GM21447 (cell line): ENCODE measurements around the gene WNT9A.

Experiments
- ATAC-seq: cut with Tn5 transposase; IDR thresholded peaks from one replicate; pipeline ENCODE4 v1.9.1; 2021; ENCODE audit not compliant: unreplicated experiment

The WNT9A gene

DNA sequence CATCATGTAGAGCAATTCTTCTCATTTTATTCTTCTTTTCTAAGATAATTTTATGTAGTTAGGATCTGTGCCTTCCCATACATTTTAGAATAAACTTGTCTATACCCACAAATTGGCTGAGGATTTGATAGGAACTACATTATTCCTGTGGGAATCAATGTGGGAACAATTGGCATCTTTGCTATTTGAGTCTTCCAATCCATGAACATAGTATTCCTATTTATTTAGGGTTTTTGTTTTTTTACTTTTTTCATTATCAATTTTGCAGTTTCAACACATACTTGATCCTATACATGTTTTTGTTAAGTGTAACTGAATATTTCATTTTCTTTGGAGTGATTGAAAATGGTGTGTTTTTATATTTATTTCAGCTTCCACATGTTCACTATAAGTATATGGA lies 8.1 kb upstream of the WNT9A start:
- ATAC-seq = no peak

DNA sequence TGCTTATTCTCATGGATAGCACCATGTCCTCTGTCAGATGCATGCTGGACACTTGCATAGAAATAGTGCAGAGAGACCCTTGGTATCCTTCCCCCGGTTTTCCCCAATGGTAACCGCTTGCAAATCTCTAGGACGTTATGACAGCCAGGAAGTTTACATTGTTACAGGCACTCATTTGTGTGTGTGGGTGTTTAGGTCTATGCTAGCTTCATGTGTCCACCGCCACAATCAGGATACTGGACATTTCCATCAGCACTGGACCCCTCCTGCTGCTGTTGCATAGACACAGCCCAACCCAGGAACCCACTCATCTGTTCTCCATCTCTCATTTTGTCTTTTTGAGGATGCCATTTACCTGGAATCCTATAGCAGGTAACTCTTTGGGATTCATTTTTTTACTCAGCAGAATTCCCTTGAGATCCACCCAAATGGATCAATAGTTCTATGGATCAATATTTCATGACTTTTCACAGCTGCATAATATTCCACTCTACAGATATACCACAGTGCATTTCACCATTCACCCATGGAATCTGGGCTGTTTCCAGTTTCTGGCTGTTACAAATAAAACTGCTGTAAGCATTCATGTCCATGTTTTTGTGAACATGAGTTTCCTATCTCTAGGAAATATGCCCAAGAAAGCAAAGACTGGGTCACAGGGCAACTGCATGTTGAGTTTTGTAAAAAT lies 6.6 kb upstream of the WNT9A start:
- no peak for ATAC-seq

DNA sequence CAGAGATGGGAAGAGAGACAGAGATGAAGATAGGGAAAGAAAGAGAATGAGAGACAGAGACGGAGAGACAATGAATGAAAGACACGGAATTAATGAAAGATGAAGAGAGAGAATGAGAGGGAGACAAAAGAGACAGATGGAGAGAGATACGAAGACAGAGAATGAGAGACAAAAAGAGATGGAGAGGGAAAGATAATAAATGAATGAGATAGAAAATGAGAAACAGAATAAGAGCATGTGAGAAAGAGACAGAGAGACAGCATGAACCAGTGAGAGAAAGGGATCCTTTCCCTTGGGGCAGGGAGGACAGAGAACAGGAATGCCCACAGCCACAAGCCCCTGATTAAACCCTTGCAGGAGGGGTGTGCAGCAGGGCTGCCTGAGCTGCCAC lies 5.3 kb upstream of the WNT9A start:
- ATAC-seq = no peak

DNA sequence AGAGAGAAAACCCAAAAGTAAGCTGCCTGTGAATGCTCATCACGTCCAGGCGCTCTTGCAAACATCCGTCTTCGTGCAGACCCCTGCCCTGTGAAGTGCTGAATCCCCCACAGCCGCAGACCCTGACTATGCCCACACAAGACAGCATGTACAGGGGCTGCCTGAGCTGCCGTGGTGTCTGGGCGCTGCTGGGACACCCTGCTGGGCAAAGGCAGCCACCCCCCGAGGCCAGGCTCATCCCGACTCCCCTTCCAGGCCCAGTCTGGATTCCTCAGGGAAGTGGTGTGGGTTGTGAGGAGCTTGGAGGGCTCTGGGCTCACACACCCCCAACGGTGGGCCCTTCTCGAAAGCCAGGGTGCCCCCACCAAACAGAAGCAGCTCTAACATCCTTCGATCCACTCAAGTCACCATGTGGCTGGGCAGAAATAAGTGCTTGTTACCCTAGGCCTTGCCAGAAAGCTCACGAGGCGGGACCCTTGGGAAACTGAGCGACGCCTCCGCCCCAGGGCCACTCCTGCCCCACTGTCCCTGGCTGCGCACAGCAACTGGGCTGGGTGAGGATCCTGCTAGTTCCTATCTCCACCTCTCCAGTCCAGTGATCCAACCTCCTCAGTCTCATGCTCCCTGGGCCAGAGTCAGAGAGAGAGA lies 4.8 kb upstream of the WNT9A start:
- no peak for ATAC-seq

- no peak for ATAC-seq
Measured at GRCh38 chr1:227951624-227952373, 4.1 kb upstream of the WNT9A start.

GRCh38 chr1:227950735-227951346 lies 3.1 kb upstream of the WNT9A start:
- no peak for ATAC-seq

GRCh38 chr1:227949954-227950734 lies 2.4 kb upstream of the WNT9A start:
- no peak for ATAC-seq

DNA sequence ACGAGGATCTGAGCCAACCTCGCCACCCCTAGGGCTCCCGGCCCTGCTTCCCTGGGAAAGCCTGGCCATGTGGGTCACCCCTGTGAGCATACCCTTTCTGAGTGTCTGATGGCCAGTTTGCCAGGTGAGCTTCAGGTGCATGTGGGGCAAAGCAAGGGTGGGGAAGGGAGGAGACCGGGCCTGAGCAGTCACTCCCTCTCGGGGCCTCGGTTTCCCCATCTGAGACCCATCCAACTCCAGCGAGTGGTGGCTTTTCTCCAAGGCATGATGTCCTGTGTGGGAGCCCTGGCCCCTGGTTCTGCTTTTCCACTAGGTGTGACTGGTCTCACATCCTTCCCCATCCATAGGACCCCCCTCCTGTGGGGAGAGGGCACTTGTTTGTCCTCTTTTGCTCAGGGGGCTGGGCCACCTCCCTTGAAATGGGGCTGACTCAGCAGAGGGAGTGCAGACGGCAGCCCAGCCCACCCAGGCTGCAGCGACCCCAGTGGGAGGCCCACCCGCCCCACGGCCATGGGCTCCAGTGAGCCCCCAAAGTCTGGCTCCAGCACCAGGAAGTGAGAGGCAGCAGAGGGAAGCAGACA lies 1.7 kb upstream of the WNT9A start:
- no peak for ATAC-seq

GRCh38 chr1:227948493-227949260 lies 945 bp upstream of the WNT9A start:
- ATAC-seq = no peak

- ATAC-seq = no peak
Measured at GRCh38 chr1:227947386-227947675, 401 bp downstream of the WNT9A start.

DNA sequence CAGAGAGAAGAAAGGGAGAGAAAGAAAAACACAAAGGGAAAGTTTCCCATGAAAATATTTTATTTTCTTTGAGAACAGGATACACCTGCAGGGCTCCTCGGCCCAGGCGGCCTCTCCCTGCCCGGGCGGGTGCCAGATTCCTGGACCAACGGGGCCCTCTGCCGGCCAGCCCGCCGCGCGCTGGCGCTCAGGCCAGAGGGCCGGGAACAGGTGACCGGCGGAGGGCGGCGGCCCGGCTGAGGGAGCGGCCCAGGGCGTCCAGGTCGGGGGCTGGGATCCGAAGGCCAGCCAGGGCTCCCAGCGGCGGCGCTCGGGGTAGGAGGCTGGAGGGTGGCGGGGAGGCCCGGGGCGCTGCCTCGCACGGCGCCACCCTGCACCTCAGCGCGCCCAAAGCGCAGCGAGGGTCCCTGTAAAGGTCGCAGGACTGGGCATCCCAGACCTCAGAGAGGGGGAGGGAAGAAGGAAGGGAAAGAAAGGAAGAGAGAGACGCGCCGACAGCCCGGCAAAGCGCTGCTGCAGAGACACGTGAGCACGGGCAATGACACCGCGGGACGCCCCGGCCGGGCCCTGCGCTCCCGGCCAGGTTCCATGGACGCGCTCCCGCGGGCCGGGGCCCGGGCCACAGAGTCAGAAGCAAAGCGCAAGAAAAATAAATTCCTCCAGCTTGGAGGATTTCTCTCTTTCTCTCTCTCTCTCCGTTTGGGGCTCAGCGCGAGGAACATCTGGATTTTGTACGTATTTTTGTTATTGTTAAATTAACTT lies 927 bp downstream of the WNT9A start:
- ATAC-seq = peak; percentile 71

- ATAC-seq = peak; percentile 50
Measured at GRCh38 chr1:227945891-227946623, 1.7 kb downstream of the WNT9A start.

- no peak for ATAC-seq
Measured at GRCh38 chr1:227944931-227945890, 2.5 kb downstream of the WNT9A start.

DNA sequence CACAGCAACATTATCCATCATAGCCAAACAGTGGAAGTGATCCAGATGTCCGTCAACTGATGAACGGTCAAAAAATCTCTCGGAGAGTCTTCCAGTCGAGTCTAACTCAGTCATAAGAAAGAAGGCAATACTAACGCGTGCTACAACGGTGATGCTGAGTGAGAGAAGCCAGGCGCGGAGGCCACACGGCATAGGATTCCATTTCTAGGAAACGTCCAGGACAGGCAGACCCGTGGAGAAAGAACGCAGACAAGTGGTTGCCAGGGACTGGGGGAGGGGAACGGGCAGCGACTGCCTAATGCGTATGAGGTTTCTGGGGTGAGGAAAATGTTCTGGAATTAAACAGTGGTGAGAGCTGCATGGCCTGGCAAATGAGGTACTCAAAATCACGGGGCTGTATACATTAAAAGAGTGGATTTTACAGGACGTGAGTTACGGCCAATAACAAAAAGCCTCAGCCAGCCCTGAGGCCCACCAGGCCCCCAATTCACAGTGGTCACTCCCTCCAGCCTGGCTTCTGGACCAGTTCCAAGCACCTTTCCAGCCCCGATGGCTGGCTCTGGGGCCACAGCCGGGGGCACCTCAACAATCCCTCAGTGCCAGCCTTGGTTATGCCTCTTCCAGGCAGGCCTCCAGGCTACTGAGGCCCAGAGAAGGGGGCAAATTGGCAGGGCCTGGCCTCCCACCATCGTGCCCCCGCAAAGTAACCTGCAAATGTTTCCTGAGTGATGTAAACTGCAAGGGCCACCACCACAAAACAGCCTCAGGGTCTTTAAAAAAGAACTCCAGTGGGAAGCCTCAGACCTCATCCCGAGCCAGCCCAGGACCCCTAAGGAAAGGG lies 3.4 kb downstream of the WNT9A start:
- ATAC-seq = no peak

DNA sequence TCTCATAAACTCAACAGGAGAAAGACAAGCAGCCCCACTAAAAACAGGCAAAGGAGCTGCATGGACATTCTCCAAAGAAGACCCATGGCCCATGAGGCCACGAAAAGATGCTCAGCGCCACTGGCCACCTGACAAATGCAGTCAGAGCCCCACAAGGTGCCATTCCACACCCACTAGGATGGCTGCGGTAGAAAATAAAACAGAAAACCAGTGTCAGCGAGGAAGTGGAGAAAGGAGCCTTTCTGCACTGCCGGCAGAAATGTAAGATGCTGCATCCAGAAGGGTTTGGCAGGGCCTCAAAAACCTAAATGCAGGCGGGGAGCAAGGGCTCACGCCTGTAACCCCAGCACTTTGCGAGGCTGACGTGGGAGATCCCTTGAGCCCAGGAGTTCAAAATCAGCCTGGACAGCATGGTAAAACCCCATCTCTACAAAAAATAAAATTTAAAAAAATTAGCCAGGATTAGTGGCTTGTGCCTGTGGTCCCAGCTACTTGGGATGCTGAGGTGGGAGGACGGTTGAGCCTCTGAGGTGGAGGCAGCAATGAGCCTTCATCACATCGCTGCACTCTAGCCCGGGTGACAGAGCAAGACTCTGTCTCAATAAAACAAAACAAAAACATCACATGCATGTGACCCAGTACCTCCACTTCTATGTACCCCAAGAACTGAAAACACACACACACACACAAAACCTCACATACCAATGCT lies 4.2 kb downstream of the WNT9A start:
- no peak for ATAC-seq

- ATAC-seq = no peak
Measured at GRCh38 chr1:227942716-227943261, 4.9 kb downstream of the WNT9A start.
